Measurements from ENCODE around the gene ATG13. TPM values are rescaled to one million over a fixed set of nuclear protein-coding genes. Genes with fewer than 3 reads are reported as not detected.

Gene ATG13
- total RNA-seq, 2 experiments from 2014 or later = 46.4 to 53.2 TPM

DNA sequence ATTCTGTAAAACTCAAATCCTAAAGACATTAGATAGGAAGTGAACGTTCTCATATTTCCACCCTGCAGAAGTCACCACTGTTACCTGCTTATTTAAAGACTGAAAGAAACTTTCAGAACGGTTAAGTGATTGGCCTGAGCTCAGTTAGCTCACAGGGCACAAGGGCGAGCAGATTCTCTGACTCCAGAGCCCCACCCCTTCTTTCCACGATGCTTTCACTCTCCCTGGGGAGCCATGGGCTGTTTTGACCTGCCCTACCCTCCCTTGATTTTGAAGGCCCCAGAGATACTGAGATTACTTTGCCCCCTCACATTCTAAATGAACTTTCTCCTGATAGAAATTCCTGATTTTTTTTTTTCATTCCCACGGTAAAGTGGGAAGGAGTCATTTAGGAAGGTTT lies 49.2 kb downstream of the ATG13 start:
- POLR2A ChIA-PET = no interaction called here
- DNase-seq (ENCODE audit: low spot score) = no peak
- CTCF ChIA-PET (ENCODE audit: unreplicated experiment) = no interaction called here
- H3K4me1 ChIP-seq (ENCODE audit: insufficient read depth, low read length, poor library complexity, severe bottlenecking) = no peaks in the 10 kb centered on the region
- TF ChIP-seq EZH2phosphoT487 (IDR thresholded peaks at IDR 0.05; ENCODE audit: borderline replicate concordance, low read depth, low read length) = no peak
- H3K79me2 ChIP-seq (ENCODE audit: insufficient read depth, low read depth, low read length) = no peaks in the 10 kb centered on the region
- H3K27ac ChIP-seq (ENCODE audit: low read depth, low read length, poor library complexity, severe bottlenecking) = no peak overlapping the region
- peaks cover 68% of the 10 kb centered on the region for H3K36me3 ChIP-seq (ENCODE audit: insufficient read depth, low read length)
- no peaks in the 10 kb centered on the region for H4K20me1 ChIP-seq (ENCODE audit: insufficient read depth, low read length)
- intact Hi-C loops (cut with micrococcal nuclease; ENCODE audit: unreplicated experiment) = no loop called here
- H3K4me2 ChIP-seq (ENCODE audit: low read length) = no peak overlapping the region
- no peak overlapping the region for H3K4me3 ChIP-seq (ENCODE audit: low read depth, low read length, poor library complexity, severe bottlenecking)
- H2AFZ ChIP-seq (ENCODE audit: low read length) = no peak overlapping the region
- no peaks in the 10 kb centered on the region for H3K9me2 ChIP-seq (ENCODE audit: insufficient read depth, low read length)
- no TSS peak for BruUV-seq (replicated peaks)
- H3K9me3 ChIP-seq (ENCODE audit: low read length) = no peaks in the 10 kb centered on the region

DNA sequence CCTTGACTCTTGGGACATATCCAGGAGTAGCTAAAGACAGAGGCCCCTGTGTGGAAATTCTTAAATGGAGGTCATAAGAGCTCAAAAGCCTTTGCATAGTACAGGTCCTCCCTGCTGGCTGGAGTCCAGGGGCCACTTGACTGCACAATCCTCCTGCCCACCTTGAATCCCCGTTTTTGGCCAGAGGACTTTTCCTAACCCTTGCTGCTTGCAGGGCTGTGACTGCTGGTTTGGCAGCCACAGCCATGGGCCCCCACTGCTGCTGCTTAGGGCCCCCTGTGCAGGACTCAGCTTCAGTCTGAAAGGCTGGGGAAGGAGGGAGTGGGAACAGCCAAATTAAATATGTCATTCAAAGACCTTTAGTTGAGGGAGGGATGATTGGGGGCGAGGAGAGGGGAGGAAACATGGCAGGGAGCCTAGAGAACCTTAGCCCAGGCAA lies 49.7 kb downstream of the ATG13 start:
- BruUV-seq (replicated peaks) = no TSS peak
- no peak overlapping the region for H3K4me3 ChIP-seq (ENCODE audit: low read depth, low read length, poor library complexity, severe bottlenecking)
- no peaks in the 10 kb centered on the region for H3K9me2 ChIP-seq (ENCODE audit: insufficient read depth, low read length)
- no peaks in the 10 kb centered on the region for H3K9me3 ChIP-seq (ENCODE audit: low read length)
- POLR2A ChIA-PET = interaction anchor here (1.1 kb wide), 1 partner anchor 23 kb away, joined by 3 read pairs; no protein-coding TSS in a partner anchor
- peaks cover 71% of the 10 kb centered on the region for H3K36me3 ChIP-seq (ENCODE audit: insufficient read depth, low read length)
- no peak for TF ChIP-seq EZH2phosphoT487 (IDR thresholded peaks at IDR 0.05; ENCODE audit: borderline replicate concordance, low read depth, low read length)
- TF ChIP-seq, protein P1, sequence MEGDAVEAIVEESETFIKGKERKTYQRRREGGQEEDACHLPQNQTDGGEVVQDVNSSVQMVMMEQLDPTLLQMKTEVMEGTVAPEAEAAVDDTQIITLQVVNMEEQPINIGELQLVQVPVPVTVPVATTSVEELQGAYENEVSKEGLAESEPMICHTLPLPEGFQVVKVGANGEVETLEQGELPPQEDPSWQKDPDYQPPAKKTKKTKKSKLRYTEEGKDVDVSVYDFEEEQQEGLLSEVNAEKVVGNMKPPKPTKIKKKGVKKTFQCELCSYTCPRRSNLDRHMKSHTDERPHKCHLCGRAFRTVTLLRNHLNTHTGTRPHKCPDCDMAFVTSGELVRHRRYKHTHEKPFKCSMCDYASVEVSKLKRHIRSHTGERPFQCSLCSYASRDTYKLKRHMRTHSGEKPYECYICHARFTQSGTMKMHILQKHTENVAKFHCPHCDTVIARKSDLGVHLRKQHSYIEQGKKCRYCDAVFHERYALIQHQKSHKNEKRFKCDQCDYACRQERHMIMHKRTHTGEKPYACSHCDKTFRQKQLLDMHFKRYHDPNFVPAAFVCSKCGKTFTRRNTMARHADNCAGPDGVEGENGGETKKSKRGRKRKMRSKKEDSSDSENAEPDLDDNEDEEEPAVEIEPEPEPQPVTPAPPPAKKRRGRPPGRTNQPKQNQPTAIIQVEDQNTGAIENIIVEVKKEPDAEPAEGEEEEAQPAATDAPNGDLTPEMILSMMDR (conservative IDR thresholded peaks at IDR 0.05; ENCODE audit: low read length) = no peak
- CTCF ChIA-PET (ENCODE audit: unreplicated experiment) = no interaction called here
- H3K4me2 ChIP-seq (ENCODE audit: low read length) = no peak overlapping the region
- H2AFZ ChIP-seq (ENCODE audit: low read length) = no peak overlapping the region
- no peaks in the 10 kb centered on the region for H3K79me2 ChIP-seq (ENCODE audit: insufficient read depth, low read depth, low read length)
- H3K27ac ChIP-seq (ENCODE audit: low read depth, low read length, poor library complexity, severe bottlenecking) = no peak overlapping the region
- intact Hi-C loops (cut with micrococcal nuclease; ENCODE audit: unreplicated experiment) = no loop called here
- no peaks in the 10 kb centered on the region for H3K4me1 ChIP-seq (ENCODE audit: insufficient read depth, low read length, poor library complexity, severe bottlenecking)
- no peaks in the 10 kb centered on the region for H4K20me1 ChIP-seq (ENCODE audit: insufficient read depth, low read length)
- DNase-seq (ENCODE audit: low spot score) = no peak

DNA sequence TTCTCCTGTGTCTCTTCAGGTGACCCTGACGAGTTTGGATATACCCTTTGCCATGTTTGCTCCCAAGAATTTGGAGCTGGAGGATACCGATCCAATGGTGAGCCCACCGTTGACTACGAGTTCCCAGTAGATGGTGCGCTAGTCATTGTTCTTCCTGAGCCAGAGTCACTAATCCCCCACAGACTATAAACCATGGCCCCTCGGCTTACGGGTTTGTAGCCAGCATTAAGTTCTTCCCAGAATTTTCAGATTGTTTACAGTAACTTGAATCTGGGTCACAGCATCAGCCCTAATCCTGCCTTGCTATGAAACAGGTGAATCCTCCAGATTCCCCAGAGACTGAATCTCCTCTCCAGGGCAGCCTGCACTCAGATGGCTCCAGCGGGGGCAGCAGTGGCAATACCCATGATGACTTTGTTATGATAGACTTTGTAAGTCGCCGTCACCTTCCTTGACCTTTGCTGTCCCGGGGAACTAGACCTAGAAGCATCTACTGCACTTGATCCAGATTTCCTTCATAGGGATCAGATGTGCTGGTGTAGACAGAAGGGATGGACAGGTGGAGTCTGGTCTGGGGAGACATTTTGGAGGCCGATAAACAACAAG lies 51.2 kb downstream of the ATG13 start:
- no peak overlapping the region for H2AFZ ChIP-seq (ENCODE audit: low read length)
- POLR2A ChIA-PET = interaction anchor here (1.0 kb wide), 1 partner anchor 15 kb away, joined by 3 read pairs; no protein-coding TSS in a partner anchor
- H3K9me3 ChIP-seq (ENCODE audit: low read length) = no peaks in the 10 kb centered on the region
- intact Hi-C loops (cut with micrococcal nuclease; ENCODE audit: unreplicated experiment) = no loop called here
- H3K36me3 ChIP-seq (ENCODE audit: insufficient read depth, low read length) = peaks cover 78% of the 10 kb centered on the region
- no peak overlapping the region for H3K4me2 ChIP-seq (ENCODE audit: low read length)
- H4K20me1 ChIP-seq (ENCODE audit: insufficient read depth, low read length) = no peaks in the 10 kb centered on the region
- DNase-seq (ENCODE audit: low spot score) = no peak
- TF ChIP-seq EZH2phosphoT487 (IDR thresholded peaks at IDR 0.05; ENCODE audit: borderline replicate concordance, low read depth, low read length) = no peak
- TF ChIP-seq, protein P1 (conservative IDR thresholded peaks at IDR 0.05; ENCODE audit: low read length) = no peak
- no peak overlapping the region for H3K27ac ChIP-seq (ENCODE audit: low read depth, low read length, poor library complexity, severe bottlenecking)
- H3K4me3 ChIP-seq (ENCODE audit: low read depth, low read length, poor library complexity, severe bottlenecking) = no peak overlapping the region
- CTCF ChIA-PET (ENCODE audit: unreplicated experiment) = no interaction called here
- no peaks in the 10 kb centered on the region for H3K4me1 ChIP-seq (ENCODE audit: insufficient read depth, low read length, poor library complexity, severe bottlenecking)
- no peaks in the 10 kb centered on the region for H3K9me2 ChIP-seq (ENCODE audit: insufficient read depth, low read length)
- H3K79me2 ChIP-seq (ENCODE audit: insufficient read depth, low read depth, low read length) = no peaks in the 10 kb centered on the region
- BruUV-seq (replicated peaks) = no TSS peak
